Mesendoderm (in vitro differentiated cells): ENCODE measurements around the gene RERE.

Experiments used
- DNase-seq: peaks from one replicate; pipeline ENCODE4 v3.0.0; 2013
- H2AK5ac ChIP-seq: 2 replicates; pipeline ENCODE4 v1.6.1; 2013; ENCODE audit warnings: low read length, inconsistent platforms
- H2BK120ac ChIP-seq: 2 replicates; pipeline ENCODE4 v1.6.1; 2013; ENCODE audit warnings: low read depth, mild to moderate bottlenecking, low read length, moderate library complexity, mixed read lengths
- H2BK15ac ChIP-seq: replicated peaks from 2 replicates; pipeline ENCODE4 v1.6.1; 2013; ENCODE audit warnings: low read depth, mild to moderate bottlenecking, moderate library complexity
- H2BK5ac ChIP-seq: 2 replicates; pipeline ENCODE4 v1.6.1; 2013; ENCODE audit warnings: low read length, inconsistent platforms
- H3K18ac ChIP-seq: 2 replicates; pipeline ENCODE4 v1.6.1; 2013; ENCODE audit warnings: mild to moderate bottlenecking, low read length, mixed read lengths
- H3K23ac ChIP-seq: one replicate; pipeline ENCODE4 v1.6.1; 2013; ENCODE audit warnings: low read length
- H3K27ac ChIP-seq: 2 replicates; pipeline ENCODE4 v1.5.1; 2013; ENCODE audit warnings: low read depth, mild to moderate bottlenecking, inconsistent platforms, low read length, moderate library complexity
- H3K27me3 ChIP-seq: 2 replicates; pipeline ENCODE4 v1.6.1; 2013; ENCODE audit warnings: low read length, control low read depth, mild to moderate bottlenecking, inconsistent platforms; ENCODE audit not compliant: insufficient read depth, poor library complexity
- H3K36me3 ChIP-seq: 2 replicates; pipeline ENCODE4 v1.6.1; 2013; ENCODE audit warnings: low read length, inconsistent platforms; ENCODE audit not compliant: control insufficient read depth, insufficient read depth
- H3K4ac ChIP-seq: one replicate; pipeline ENCODE4 v1.6.1; 2013; ENCODE audit warnings: low read depth, mild to moderate bottlenecking, low read length, moderate library complexity
- H3K4me1 ChIP-seq: 2 replicates; pipeline ENCODE4 v1.6.1; 2013; ENCODE audit warnings: low read depth, low read length, inconsistent platforms; ENCODE audit not compliant: control insufficient read depth
- H3K4me2 ChIP-seq: 2 replicates; pipeline ENCODE4 v1.6.1; 2013; ENCODE audit warnings: low read length
- H3K4me3 ChIP-seq: 2 replicates; pipeline ENCODE4 v1.5.1; 2013; ENCODE audit warnings: mild to moderate bottlenecking, low read length
- H3K56ac ChIP-seq: one replicate; pipeline ENCODE4 v1.6.1; 2013; ENCODE audit warnings: low read length
- H3K79me1 ChIP-seq: 2 replicates; pipeline ENCODE4 v1.6.1; 2013; ENCODE audit warnings: low read length, inconsistent platforms
- H3K79me2 ChIP-seq: 2 replicates; pipeline ENCODE4 v1.6.1; 2013; ENCODE audit warnings: mild to moderate bottlenecking, low read length; ENCODE audit not compliant: control insufficient read depth, insufficient read depth
- H3K9ac ChIP-seq: 2 replicates; pipeline ENCODE4 v1.6.1; 2013; ENCODE audit warnings: low read length, inconsistent platforms
- H4K5ac ChIP-seq: one replicate; pipeline ENCODE4 v1.6.1; 2013; ENCODE audit warnings: low read length
- H4K8ac ChIP-seq: one replicate; pipeline ENCODE4 v1.6.1; 2013; ENCODE audit warnings: low read depth, mild to moderate bottlenecking, control low read depth, low read length, moderate library complexity
- WGBS: extraction: QIAGEN DNeasy Blood & Tissue Kit; methylation state at CpG from one replicate; pipeline ENCODE4 v1.1.7; 2013; ENCODE audit warnings: low lambda C conversion rate, missing lambda C conversion rate; ENCODE audit not compliant: insufficient coverage; ENCODE audit errors: extremely low coverage; 5-methylcytosine and 5-hydroxymethylcytosine counted together

Gene RERE

DNA sequence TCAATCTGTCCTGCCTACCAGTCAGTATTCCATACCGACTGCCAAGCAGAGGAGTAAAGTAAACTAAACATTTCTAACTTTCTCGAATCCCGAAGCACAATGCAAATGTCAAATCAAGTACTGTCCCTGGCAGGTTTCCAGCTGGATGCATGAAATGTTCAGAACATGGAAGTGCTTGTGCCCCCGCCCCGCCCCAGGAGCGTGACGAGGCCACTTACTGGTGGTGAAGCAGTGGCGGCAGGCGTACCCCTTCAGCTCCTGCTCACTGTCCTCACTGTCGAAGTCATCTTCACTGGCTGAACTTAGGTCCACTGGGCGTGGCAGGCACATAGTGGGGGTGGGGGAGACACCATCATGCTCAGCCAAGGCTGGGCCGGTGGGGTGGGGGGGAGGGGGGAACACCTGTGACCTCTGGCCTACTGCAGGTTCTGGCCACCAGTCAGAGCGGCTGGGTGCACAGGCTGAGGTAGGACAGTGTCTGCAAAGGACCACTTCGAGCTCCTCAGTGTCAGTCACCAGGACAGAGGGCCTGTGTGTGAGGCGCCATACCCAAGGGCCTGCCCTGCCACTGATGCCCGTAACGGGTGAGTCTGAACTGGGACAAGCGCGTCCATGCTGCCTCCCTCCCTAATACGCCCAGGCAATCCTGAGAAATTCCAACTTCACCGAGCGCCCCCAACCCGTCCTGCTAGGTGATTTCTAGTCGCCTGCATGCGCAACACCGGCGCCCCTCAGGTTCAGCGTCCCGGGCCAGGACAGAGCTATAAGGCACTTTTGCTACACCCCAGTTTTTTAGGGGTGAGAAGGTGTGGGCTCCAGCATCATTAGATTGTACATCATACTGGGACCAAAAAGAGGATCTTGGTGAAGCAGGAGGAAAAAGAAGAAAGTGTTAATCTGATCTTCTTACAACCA lies 452.7 kb downstream of the RERE start:
- Histone ChIP-seq H3K36me3 (peaks cover 12% of the 10 kb centered on the region), H3K79me1 (peaks cover 12% of the 10 kb centered on the region), H3K23ac (no peak overlapping the region), H3K18ac (no peak overlapping the region), H4K8ac (no peak overlapping the region), H2BK15ac (no peak overlapping the region), H3K4me1 (peaks cover 3% of the 10 kb centered on the region), H4K5ac (no peak overlapping the region), H3K27me3 (no peaks in the 10 kb centered on the region), H3K56ac (no peak overlapping the region), H3K79me2 (peaks cover 4% of the 10 kb centered on the region), H3K4me3 (no peak overlapping the region), H3K4ac (no peak overlapping the region), H2AK5ac (no peak overlapping the region), H2BK120ac (no peak overlapping the region), H3K27ac (no peak overlapping the region), H3K9ac (no peak overlapping the region), H3K4me2 (no peak overlapping the region), H2BK5ac (no peak overlapping the region)
- no peak for DNase-seq
- no CpG with 5 or more reads among the region's 29 CpGs for WGBS

DNA sequence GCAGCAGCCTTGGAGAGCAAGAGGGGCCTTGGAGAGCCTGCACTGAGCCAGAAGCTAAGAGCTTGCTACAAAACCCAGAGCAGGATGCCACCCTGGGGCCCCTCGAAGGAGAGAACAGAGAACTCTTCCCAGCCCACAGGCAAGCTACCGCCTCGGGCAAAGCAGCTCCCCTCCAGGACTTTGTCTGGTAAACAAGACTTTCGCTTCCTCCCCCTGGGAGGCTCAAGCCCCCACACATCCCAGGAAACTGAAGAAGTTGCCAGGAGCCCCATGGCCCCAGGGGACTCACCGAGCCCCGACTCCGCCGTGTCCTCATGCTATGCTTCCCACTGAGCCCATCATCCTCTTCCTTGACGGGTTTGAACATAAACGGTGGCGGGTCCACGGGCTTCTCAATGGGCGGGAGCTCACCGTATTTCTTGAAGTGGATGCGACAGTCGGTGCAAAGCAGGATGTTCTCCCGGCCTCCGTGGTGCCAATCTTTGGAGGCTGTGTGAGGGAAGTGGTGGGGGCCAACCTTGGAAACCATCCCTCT lies 453.6 kb downstream of the RERE start:
- Histone ChIP-seq H3K27me3 (no peaks in the 10 kb centered on the region), H3K23ac (no peak overlapping the region), H3K4ac (no peak overlapping the region), H4K5ac (no peak overlapping the region), H3K18ac (no peak overlapping the region), H2BK120ac (no peak overlapping the region), H3K79me2 (peaks cover 4% of the 10 kb centered on the region), H3K4me3 (no peak overlapping the region), H3K36me3 (peaks cover 18% of the 10 kb centered on the region), H3K27ac (no peak overlapping the region), H2BK5ac (no peak overlapping the region), H4K8ac (no peak overlapping the region), H3K4me2 (no peak overlapping the region), H3K56ac (no peak overlapping the region), H2BK15ac (no peak overlapping the region), H3K79me1 (peaks cover 12% of the 10 kb centered on the region), H2AK5ac (no peak overlapping the region), H3K4me1 (peaks cover 3% of the 10 kb centered on the region), H3K9ac (no peak overlapping the region)
- WGBS: no CpG with 5 or more reads among the region's 18 CpGs
- DNase-seq: no peak

DNA sequence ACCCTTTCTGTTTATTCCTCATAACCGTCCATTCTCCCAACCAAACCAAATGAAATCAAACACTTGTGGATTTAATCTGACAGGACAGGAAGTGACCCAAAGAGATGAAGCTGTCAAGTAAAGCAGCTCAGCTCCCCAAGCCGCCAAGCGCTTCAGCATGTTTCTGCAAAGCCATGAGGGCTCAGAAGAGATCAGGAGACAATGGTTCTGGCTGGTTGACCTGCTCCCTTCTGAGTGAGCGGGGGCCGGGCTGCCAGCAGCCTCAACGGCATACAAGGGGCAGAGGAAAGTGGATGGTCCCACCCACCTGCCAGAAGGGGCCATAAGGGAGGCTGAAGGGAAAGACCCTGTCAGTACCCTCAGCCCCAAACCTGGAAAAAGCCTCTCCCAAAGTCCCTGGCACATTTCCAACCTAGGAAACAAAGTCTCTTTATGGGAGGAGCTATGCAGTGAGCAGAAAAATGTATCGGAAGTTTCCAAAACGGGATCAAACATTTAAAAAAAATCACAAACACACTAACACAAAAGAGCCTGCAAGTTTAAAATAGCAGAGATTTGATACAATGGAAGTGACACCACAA lies 454.2 kb downstream of the RERE start:
- Histone ChIP-seq H3K56ac (no peak overlapping the region), H3K79me2 (peaks cover 4% of the 10 kb centered on the region), H3K9ac (no peak overlapping the region), H3K4ac (no peak overlapping the region), H4K5ac (no peak overlapping the region), H3K36me3 (peaks cover 18% of the 10 kb centered on the region), H2BK120ac (no peak overlapping the region), H3K27me3 (no peaks in the 10 kb centered on the region), H3K4me2 (no peak overlapping the region), H4K8ac (no peak overlapping the region), H3K27ac (no peak overlapping the region), H3K18ac (no peak overlapping the region), H2BK5ac (no peak overlapping the region), H3K79me1 (peaks cover 12% of the 10 kb centered on the region), H3K23ac (no peak overlapping the region), H2BK15ac (no peak overlapping the region), H3K4me3 (no peak overlapping the region), H3K4me1 (peaks cover 3% of the 10 kb centered on the region), H2AK5ac (no peak overlapping the region)
- no CpG with 5 or more reads among the region's 8 CpGs for WGBS
- DNase-seq: no peak

DNA sequence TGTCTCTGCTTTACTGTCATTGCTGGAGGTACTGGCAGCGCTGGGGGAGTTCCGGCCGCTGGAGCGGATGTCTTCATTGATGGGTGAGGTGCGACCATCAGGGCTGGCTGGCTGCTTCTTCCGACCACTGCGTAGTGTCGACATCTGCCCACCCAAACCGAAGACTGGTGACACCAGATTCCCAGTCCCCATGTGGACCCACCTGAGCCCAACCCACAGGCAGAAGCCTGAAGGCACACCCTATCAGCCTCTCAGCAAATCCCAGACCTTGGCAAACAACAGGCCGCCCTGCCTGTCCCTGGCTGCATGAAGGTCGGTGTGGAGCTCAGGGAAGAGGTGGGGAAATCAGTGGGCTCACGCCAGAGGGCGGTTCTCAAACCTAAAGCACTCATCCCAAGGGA lies 454.7 kb downstream of the RERE start:
- Histone ChIP-seq H3K9ac (no peak overlapping the region), H4K8ac (no peak overlapping the region), H3K27me3 (no peaks in the 10 kb centered on the region), H2BK5ac (no peak overlapping the region), H3K4me3 (no peak overlapping the region), H3K18ac (no peak overlapping the region), H3K79me1 (peaks cover 10% of the 10 kb centered on the region), H3K79me2 (peaks cover 2% of the 10 kb centered on the region), H2AK5ac (no peak overlapping the region), H3K23ac (no peak overlapping the region), H2BK15ac (no peak overlapping the region), H2BK120ac (no peak overlapping the region), H3K36me3 (peaks cover 20% of the 10 kb centered on the region), H3K4ac (no peak overlapping the region), H3K4me2 (no peak overlapping the region), H4K5ac (no peak overlapping the region), H3K4me1 (peaks cover under 1% of the 10 kb centered on the region), H3K27ac (no peak overlapping the region), H3K56ac (no peak overlapping the region)
- WGBS: no CpG with 5 or more reads among the region's 13 CpGs
- no peak for DNase-seq

DNA sequence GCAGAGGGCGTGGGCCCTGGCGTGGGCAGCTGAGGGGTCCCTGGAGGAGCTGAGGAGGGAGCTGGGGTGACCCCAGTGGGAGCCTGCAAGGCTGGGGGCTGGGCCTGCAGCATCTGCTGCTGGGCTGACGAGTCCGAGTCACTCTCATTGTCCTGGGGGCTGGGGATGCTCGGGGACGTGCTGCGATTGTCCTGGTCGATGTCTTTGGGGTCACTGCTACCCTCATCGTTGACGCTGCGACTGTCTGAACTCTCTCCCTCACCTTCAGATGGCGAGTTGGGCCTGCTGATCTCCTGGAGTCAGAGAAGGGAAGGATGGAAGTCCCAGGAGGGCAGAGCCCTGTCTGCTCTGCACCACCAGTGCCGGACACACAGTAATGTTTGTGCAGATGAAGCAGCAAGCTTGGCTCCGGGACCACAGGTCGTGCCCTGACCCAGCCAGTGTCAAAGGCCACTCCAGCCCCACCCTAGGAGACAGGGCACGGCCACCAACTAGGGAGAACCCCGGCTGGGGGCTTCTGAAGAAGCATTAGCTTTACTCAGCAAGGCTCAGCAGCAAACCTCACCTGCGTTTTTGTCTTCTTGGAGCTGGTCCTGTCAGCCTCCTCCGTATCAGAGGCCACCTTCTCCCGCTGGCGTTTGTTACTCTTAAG lies 456.1 kb downstream of the RERE start:
- Histone ChIP-seq H2AK5ac (no peak overlapping the region), H3K18ac (no peak overlapping the region), H3K4me3 (no peak overlapping the region), H2BK5ac (no peak overlapping the region), H3K4me1 (no peaks in the 10 kb centered on the region), H3K27ac (no peak overlapping the region), H3K79me1 (peaks cover 5% of the 10 kb centered on the region), H3K36me3 (peaks cover 25% of the 10 kb centered on the region), H3K23ac (no peak overlapping the region), H2BK120ac (no peak overlapping the region), H4K8ac (no peak overlapping the region), H3K4me2 (no peak overlapping the region), H4K5ac (no peak overlapping the region), H3K79me2 (no peaks in the 10 kb centered on the region), H3K4ac (no peak overlapping the region), H2BK15ac (no peak overlapping the region), H3K9ac (no peak overlapping the region), H3K27me3 (no peaks in the 10 kb centered on the region), H3K56ac (no peak overlapping the region)
- no CpG with 5 or more reads among the region's 21 CpGs for WGBS
- no peak for DNase-seq
